GM15510 (cell line): Measurements from ENCODE around the gene NAGPA.

Experiments used
- POLR2A ChIP-seq: IDR thresholded peaks from 3 replicates; pipeline ENCODE4 v1.6.1; 2011; ENCODE audit warnings: borderline replicate concordance; ENCODE audit not compliant: insufficient read length; ENCODE audit errors: extremely low read depth

NAGPA gene

DNA sequence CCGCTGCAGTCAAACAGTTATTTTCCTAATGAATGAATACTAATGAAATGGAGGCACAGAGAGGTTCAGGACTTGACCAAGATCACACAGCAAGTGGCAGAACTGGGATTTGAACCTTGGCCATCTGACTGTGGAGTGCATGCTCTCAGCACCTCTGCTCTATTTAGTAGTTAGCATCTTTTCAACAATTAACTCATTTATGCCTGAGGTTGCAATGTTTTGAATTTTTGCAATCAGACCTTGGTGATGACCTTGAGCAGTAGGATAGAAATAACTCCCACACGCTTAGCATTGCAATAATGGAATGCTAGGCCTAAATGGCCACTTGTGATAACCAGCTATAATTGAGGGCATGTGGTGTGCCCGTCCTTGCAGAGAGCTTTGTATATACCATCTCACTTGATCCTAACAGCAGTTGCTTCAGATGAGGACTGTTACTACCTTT is 31.0 kb downstream of the NAGPA start:
- TF ChIP-seq POLR2A, result no peak

DNA sequence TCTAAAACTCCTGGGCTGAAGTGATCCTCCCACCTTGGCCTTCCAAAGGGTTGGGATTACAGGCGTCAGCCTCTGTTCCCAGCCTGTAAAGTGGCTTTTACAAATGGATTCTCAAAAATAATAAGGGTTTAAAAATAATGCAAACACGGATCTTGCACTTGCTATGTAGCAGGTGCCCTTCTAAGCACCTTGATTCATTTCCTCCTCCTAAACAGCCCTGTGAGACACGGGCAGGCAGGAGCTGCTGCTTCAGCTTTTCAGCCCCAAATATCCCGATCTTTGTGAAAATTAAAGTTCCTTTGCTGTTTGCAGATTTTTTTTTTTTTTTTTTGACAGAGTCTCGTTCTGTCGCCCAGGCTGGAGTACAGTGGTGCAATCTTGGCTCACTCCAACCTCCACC is 31.7 kb downstream of the NAGPA start:
- TF ChIP-seq POLR2A, result no peak

DNA sequence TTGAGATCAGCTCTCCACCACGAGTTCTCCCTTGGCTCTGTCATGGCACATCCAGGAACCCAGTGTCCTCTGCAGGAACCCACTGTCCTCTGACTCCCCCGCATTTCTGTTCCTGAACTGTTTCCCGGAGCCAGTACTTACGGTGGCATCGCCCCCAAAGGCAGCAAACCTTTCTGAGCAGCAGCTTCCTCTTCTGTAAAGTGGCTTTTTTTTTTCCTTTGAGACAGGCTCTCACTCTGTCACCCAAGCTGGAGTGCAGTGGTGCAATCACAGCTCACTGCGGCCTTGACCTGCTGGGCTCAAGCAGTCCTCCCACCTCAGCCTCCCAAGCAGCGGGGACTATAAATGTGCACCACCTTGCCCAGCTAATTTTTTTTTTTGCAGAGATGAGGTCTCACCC is 32.2 kb downstream of the NAGPA start:
- no peak for TF ChIP-seq POLR2A

DNA sequence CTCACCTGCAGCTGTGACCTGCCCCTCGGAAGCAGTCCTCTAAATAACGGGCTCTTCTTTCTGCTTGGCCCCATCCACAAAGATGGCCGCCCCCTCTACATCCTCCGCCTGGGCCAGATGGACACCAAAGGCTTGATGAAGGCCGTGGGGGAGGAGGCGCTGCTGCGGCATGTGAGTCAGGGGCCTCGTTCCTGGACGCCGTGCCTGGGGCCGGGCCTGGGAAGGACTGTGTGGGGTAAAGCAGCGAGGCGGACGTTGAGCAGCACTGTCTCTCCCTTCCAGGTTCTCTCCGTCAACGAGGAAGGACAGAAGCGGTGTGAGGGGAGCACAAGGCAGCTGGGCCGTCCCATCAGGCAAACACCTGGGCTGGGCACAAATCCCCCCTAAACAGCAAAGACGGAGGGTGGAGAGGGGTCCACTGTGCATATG is 33.1 kb downstream of the NAGPA start:
- TF ChIP-seq POLR2A, result no peak

DNA sequence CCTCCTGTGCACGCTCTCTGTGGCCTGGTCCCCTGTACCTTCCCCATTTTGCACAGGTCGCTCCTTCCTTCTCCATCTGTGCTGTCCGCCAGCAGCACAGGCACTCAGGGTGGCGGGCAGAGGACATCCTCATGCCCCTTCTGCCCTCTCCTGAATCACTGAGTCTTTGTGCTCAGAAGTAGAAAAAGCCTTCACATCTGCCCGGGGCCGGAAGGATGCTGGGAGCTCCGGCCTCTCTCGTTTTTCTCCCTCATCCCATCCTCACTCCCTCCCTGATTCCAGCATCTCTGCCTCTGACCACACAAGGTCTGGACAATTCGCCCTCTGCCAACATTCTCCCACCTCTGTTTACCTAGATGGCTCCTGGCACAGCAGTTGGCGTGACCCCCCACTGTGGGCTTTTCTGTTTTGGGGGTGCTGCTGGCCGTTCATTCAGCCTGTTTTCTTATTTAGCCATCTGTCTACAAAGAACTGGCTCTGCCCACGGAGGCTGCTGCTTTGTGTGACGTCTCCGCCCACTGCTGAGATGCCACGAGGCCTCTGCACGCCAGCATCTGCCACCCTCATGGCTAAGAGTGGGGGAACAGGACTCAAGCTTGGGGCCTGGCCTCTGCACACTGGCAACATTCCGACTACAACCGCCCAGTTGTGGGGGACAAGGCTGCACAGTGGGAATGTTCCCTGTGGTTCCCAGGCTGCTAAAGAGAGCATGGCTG is 38.9 kb downstream of the NAGPA start:
- no peak for TF ChIP-seq POLR2A

DNA sequence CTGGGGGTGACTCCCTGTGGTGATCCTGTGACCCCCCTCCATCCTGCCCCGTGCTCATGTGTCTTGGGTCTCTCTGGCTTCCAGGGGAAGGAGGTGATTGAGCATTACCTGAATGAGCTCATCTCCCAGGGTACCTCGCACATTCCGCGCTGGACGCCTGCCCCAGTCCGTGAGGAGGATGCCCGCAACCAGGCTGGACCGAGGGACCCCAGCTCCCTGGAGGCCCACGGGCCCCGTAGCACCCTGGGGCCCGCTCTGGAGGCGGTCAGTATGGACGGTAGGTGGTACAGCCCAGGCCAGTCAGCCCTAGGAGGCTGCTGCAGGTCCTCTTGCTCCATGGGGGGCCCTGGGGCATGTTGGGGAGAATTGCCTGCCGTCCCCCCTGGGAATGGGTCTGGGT is 42.0 kb downstream of the NAGPA start:
- TF ChIP-seq POLR2A, result no peak

DNA sequence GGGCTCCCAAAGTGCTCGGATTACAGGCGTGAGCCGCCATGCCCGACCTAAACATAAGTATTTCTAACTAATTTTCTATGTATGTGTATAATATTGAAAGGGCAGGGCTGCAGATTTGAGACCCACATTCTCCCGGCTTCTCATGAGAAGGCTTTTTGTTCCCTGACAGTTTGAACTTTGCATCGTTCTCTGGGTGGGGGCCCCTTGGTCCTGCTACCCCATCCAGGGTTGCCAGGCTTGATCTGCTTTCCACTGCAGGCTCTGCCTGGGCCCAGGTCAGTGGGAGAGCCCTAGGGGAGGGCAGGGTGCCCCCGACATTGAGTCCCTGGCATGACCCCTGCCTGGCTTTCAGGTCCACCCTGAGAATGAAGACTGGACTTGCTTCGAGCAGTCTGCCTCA is 43.3 kb downstream of the NAGPA start:
- no peak for TF ChIP-seq POLR2A

DNA sequence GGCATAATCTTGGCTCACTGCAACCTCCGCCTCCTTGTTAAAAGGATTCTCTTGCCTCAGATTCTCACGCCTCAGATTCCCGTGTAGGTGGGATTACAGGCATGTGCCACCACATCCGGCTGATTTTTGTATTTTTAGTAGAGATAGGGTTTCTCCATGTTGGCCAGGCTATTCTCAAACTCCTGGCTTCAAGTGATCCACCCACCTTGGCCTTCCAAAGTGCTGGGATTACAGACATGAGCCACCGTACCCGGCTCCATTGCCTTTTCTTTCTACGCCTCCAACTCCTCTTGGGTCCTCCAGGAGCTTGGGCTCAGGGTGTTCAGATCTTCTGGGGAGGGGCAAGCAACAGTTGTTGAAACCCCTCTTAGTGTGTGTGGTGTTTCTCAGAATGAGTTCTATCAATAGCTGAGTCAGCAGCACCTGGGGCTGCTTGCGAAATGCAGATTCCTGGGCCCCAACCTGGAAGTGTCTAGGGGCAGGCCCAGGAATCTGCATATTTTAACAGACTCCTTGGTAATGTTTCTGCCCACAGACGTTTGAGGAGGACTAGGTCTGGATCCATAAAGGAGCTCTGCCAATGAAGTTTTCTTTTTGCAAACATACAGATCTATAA is 44.2 kb downstream of the NAGPA start:
- TF ChIP-seq POLR2A, result no peak

DNA sequence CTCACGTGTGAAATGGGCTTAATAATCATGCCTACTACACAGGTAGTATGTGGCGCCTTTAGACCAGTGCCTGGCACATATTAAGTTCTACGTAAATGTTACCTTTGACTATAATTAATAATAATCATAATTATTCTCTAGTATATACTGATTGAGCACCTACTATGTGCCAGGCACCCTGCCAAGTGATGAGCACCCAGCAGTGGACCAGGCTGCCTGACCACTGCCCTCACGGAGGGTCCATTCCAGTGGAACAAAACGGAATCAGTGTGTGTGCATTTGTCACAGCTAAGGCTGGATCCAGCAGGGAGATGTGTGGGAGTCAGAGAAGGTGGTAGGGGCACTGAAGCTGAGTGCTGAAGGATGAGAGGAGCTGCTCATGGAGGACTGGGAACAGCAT is 45.1 kb downstream of the NAGPA start:
- no peak for TF ChIP-seq POLR2A

DNA sequence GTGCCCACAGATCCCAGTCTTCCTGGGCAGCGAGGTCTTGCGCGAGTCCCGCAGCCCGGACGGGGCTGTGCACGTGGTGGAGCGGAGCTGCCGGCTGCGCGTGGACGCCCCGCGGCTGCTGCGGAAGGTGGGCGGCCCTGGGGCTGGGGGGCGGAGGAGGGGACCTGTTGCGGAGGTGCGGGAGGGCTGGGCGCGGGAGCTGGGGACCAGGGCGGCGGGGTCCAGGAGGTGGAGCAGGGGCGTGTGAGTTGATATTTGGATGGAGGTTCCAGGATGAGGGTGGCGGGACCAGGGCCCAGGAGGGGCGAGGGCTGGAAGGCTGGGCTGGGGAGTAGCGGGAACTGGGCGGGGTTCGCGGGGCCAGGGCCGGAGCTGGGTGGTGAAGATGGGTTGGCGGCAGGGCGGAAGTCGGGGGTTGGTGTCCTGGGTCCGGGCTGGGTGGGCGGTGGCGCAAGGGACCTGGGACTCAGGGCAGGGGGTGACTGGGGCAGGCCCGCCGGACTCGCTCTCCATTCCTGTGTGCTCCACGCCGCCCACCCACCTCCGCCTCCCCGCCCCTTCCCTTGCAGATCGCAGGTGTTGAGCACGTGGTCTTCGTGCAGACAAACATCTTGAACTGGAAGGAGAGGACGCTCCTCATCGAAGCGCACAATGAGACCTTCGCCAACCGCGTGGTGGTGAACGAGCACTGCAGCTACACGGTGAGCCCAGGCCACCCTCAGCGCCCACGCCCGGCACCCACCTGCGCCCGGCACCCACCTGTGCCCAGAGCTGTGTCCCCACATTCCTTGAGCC is 46.0 kb downstream of the NAGPA start:
- no peak for TF ChIP-seq POLR2A

DNA sequence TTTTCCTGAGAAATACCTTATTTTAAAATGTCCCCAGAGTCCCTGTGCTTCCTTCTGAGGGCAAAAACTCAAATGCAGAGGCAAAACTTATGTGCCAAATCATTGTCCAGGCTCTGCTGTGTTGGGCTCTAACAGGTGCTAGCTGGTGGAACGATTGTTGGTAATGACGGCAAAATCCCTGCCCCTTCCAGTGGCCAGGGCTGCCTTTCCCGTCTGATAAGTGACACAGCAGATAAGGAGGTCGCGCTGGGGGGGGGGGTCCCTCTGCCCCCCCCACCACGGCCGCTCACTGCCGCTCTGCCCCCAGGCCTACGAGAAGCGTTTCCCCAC is 46.5 kb downstream of the NAGPA start:
- TF ChIP-seq POLR2A, result no peak

DNA sequence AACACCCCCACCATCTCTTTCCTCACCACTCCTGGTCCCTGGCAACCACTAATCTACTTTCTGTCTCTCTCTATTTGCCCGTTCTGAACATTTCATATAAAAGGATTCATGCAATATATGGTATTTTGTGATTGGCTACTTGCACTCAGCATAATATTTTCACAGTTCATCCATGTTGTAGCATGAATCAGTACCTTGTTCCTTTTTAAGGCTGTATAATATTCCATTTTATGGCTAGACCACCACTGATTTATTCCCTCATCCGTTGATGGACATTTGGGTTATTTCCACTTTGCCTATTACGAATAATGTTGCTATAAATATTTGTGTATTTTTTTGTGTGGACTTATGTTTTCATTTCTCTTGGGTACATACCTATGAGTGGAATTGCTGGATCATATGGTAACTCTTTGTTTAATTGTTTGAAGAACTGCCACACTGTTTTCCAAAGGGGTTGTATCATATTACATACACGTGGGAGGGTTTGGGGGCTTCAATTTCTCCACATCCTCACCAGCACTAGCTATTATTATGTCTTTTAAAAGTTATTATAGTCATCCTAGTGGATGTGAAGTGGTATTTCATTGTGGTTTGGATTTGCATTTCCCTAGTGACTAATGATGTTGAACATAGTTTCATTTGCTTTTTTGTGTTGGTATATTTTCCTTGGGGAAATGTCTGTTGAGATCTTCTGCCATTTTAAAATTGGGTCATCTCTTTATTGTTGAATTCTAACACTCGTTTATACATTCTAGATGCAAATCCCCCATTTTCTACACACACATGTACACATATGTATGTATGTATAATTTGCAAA is 49.4 kb downstream of the NAGPA start:
- TF ChIP-seq POLR2A, result no peak

DNA sequence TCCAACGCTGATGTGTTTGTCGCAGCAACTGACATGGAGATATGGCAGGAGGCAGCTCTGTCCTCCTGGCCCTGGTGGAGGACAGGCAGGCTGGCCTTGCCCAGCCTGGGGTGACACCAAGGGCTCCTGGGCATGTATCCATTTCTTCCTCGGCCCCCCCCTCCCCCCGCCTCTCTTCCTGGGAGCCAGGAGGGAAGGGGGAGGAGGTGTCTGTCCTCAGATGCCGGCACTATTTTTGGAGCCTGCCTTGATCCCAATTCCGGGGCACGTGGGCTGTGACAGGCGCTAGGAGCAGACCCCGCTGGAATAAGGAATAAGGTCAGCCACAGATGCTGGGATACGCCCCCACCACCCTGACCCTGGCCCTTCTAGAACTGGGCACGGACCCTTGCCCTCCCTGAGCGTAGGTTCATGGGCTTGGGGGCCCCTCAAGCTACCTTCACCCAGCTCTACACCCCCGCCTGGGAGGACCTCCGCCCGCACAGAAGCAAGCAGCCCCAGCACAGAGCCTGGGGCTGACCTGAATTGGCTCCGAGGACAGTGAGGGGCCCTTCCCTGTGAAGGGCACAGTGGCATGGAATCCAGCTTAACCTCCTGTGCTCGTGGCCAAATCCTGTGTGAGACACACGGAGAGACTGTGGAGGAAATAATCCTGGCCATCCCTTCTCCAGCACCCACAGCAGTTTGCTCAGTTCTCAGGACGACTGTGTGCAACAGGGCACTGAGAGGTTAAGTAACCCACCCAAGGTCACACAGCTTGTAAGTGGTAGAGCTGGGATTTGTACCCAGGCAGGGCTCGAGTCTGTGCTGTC is 51.5 kb downstream of the NAGPA start:
- no peak for TF ChIP-seq POLR2A

DNA sequence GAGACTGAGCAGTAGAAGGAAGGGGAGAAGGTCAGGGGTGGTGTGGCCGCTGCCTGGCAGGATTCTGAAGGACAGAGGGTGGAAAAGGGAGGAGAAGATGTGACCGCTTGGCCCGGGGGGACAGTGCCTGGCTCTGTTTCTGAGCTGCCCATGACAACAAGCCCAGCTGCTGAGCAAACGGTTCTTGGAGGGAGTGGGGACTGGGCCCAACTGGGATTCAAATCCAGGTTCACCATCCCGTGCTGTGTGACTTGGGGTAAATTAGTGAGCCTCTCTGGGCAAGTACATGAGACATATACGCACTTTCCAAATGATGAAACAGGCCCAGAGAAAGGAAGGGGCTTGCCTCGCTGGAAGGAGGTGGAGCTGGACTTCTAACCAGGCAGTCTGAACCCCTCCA is 52.3 kb downstream of the NAGPA start:
- TF ChIP-seq POLR2A, result no peak
